Measurements from ENCODE around the gene HCK. TPM values are rescaled to one million over a fixed set of nuclear protein-coding genes. Genes with fewer than 3 reads are reported as not detected.
A peak's percentile ranks its signal among the peaks of the same experiment; 100 is the strongest.

HCK gene
- not detected in 2 replicates for polyA plus RNA-seq (2014; cell fraction: cytosol; rRNA removed)
- not detected in 2 replicates for polyA plus RNA-seq (2014; cell fraction: nucleus; rRNA removed)

DNA sequence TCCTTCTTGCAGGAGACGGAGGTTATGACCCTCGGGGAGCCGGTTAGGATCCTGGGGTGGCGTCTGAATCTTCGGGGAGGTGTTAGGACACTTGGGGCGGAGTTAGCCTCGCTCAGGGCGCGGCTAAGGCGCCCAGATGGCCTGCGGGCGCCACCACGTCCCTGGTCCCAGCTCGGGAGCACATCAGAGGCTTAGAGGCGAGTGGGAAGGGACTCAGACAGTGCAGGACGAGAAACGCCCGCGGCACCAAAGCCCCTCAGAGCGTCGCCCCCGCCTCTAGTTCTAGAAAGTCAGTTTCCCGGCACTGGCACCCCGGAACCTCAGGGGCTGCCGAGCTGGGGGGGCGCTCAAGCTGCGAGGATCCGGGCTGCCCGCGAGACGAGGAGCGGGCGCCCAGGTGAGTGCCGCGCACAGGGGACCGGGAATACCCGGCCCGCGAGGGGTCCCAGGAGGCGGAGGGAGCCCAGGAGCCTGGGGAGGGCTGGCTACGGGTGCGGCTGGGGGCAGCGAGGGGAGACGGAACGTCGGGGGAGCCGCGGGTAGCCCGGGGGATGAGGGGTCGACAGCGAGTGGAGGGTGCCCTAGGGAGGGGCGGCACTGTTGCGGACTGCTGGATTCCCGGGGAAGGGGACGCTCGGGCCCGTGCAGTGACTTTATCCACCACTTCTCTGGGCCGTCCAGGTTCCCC is at the start of gene HCK:
HCK (plus strand) TSS at position 153 of the 688 bp plus-strand sequence.
- no peak for DNase-seq (ENCODE audit: low spot score)

DNA sequence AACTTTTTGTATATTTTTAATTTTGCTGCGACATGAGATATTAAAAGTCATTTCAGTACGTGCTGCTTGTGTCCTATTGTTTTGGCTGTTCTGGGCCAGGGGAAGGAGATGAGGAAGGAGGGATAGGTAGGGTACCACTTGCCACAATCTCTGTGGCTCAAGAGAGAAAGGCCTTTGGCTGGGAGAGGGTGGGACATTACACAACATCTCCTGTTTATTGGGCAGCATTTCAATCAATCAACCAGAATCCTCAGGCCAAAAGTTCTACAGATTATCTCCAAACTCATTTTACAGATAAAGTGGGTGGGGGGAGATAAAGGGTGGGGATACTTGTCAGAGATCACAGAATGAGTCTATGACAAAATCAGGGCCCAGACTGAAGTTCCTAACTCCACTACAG is 48.7 kb upstream of the HCK start:
- DNase-seq (ENCODE audit: low spot score) = no peak

DNA sequence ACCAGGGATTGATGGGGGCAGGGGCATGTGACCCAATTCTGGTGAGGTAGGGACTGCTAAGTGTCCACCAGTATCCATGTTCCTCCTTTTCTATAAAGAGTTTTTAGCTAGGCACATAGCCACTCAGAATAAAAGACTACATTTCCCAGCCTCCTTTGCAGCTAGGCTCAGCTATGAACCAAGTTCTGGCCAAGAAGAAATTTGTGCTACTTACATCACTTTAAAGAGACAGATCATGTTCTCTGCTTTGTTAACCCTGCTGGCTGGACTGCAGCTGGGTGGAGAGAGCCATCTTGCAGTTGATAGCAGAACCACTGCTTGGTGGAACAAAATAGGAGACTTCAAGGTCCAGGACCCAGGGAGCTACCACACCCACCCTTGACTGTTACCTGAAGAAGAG is 47.1 kb upstream of the HCK start:
- no peak for DNase-seq (ENCODE audit: low spot score)

- no peak for DNase-seq (ENCODE audit: low spot score)
Observed at GRCh38 chr20:32006053-32006452, 46.0 kb upstream of the HCK start.

DNA sequence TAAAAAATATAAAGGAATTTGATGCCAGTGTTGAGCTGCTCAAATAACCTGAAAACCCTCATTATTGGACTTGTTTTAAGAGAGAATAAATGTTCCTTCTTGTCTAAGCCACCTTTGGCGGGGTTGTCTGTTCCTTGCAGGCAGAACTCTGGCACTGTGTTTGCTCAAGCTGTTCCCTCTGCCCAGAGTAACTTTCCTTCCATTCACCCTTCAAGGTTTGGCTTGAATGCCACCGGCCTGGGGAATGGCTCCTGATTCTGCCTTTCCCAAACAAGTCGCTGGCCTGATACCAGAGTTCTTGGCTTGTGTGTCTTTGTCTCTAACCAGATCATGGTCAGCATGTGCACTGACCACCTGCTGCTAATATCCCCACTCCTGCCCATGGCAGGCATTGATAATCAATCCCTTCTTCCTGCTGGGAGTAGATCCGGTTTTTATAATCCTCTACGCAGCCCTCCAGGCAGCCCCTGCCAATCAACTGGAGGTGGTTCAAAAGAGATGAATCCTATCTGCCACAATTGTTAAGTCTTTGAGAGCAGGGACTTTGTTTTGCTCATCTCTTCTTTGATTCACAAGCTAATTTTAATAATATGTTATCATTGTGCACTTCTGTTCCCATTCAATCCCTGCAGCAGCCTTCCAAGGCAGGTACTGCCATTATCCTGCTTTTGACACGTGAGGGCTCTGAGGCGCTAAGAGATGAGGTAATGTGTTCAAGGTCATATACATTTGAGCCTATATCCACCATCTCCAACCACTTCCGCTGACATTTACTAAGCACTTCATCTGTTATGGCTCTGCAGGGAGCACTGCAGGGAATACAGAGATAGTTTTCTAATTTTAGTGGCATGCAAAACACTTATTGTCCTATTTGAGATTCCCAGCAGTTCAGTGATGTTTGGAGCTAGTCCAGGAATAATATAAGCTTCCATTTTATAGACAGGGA is 44.9 kb upstream of the HCK start:
- no peak for DNase-seq (ENCODE audit: low spot score)

DNA sequence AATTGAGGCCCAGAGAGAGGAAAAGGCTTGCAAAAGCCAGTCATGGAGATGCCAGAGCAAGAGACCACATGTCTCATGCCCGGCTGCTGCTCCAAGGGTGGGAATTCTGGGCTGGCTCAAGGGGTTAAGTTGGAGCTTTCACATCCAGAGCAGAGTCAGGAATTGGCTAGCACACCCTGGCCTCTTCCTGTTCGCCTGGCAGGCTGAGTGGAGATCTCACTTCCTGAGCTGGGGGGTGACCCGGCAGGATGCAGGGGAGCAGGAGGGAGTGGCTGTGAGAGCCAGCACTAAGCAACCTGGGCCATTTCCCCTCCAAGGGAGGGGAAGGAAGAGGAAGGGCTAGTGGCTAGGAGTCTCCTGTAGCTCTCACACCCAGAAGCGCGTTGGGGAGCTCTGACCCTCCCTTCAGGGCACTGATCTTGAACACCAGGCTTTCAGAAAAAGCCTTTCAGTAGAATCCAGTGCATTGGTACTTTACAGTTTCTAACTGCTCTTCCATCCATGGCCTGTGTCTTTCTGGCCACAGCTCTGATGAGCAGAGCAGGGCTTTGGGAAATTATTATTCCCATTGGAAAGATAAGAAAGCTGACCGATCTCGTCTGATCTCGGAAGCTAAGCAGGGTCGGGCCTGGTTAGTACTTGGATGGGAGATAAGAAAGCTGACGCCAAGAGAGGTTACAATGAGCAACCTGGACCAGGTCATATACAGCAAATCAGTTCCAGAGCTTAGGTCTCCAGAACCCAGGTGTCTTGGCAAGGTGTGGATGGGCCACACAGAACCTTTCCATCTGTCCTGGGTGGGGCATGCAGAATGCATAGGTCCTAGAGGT is 44.0 kb upstream of the HCK start:
- peak; percentile 23 for DNase-seq (ENCODE audit: low spot score)

DNA sequence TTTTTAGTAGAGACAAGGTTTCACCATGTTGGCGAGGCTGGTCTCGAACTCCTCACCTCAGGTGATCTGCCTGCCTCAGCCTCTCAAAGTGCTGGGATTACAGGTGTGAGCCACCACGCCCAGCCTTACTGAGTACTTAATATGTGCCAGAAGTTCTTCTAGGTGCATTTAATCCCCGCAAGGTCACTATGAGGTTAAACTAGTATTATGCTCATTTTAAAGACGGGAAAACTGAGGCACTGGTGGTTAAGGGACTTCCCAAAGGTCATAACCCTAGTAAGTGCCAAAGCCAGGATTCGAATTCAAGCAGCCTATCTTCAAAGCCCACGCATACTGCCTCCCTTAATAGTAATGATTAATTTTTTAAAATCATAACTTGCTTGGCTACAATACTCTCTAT is 42.5 kb upstream of the HCK start:
- no peak for DNase-seq (ENCODE audit: low spot score)

DNA sequence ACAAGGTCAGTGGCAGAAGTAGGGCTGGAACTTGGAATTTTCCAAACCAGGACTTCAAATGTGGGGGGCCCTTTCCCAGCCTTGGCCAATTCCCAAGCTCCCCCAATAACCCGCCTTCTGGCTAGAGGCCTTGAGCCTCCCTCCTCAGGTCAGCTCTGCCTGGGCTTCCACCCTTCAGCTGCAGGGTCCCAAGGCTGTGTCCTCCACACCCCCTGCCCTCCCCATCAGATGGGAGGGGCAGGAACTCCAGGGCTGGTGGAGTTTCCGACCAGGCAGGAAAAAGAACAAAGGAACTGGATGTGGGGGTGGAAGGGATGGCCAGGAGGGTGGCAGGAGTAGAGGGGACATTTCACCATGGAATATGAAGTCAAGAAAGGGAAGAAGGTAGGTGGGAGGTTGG is 41.9 kb upstream of the HCK start, which contains the start of gene CCM2L:
CCM2L (plus strand) TSS at position 338 of the 400 bp plus-strand sequence; CDS start at position 355, 17 bp downstream.
- no peak for DNase-seq (ENCODE audit: low spot score)

DNA sequence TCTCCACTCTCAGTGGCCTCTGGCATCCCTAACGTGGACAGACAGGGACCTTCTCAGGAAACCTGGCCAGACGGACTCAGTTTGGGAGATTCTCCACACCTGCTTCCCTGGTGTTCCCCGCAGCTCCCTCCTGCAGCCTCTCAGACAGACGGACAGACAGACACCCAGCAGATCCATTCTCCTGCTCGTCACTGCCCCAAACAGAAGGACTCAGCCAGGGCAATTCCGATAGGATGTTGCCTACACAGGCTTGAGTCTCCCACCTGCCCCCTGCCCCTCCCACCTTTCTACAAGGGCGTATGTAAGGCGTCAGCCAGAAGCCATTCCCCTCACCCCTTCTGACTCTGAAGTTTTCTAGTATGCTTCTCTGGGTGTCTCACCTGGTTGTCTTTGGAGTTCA is 41.4 kb upstream of the HCK start:
- DNase-seq (ENCODE audit: low spot score) = no peak

DNA sequence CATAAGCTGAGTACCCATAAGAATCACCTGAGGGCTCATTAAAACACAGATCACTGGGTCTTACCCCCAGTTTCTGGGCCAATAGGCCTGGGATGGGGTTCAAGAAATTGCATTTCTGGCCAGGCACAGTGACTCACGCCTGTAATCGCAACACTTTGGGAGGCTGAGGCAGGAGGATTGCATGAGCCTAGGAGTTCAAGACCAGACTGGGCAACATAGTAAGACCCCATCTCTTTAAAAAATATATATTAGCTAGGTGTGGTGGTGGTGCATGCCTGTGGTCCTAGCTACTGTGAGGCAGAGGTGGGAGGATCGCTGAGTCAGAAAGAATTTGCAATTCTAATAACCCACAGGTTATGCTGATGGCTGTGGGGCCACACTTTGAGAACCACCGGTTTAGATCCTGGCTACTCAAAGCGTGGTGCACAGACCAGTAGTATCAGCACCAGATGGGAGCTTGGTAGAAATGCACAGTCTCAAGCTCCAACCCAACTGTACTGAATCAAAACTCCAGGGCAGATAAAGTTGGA is 39.8 kb upstream of the HCK start:
- no peak for DNase-seq (ENCODE audit: low spot score)

DNA sequence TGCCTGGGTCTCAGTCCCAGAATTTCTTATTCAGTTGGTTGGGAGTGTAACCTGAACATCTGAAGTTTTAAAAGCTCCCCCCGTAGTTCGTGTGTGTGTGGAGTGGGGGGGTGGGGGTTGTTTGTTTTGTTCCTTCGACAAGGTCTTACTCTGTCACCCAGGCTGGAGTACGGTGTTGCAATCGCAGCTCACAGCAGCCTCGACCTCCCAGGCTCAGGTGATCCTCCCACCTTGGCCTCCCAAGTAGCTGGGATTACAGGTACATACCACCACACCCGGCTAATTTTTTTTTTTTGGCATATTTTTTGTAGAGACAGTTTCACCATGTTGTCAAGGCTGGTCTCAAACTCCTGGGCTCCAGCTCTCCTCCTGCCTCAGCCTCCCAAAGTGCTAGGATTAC is 38.7 kb upstream of the HCK start:
- no peak for DNase-seq (ENCODE audit: low spot score)

DNA sequence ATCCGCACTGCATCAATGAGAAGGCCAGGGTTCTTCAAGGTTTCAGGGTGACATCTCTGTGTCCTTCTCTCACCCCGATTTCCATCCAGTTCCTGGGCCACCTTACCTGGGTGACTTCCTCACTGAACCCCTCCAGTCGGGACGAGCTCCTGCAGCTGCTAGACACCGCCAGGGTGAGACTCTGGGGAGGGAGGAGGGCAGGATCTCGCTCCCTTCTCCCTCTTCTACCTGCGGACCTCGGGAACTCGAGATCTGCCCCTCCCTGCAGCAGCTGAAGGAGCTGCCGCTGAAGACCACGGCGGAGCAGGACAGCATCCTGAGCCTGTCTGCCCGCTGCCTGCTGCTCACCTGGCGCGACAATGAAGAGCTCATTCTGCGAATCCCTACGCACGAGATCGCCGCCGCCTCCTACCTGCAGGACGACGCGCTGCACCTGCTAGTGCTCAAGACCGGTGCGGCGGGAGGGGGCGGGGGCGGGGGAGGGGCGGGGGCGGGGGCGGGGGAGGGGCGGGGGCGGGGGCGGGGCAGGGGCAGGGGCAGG is 34.3 kb upstream of the HCK start:
- DNase-seq (ENCODE audit: low spot score) = peak; percentile 62

GRCh38 chr20:32018269-32019155 is 33.5 kb upstream of the HCK start:
- DNase-seq (ENCODE audit: low spot score) = peak; percentile 73

DNA sequence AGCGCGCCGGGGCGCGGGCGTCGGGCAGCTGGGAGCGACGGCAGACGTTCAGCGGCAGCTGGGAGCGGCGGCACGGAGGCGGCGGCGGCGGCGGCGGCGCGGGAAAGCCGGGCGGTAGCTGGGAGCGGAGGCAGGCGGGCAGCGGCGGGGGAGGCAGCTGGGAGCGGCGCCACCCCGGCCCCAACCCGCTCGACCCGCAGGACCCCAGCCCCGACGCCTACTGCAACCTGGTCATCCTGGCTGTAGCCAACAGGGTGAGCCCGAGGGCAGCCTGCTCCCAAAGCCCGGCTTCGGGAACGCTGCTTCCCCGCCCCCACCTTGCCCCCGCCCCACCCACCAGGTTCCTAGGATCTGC is 32.9 kb upstream of the HCK start:
- peak; percentile 41 for DNase-seq (ENCODE audit: low spot score)

GRCh38 chr20:32019563-32020463 is 32.2 kb upstream of the HCK start:
- DNase-seq (ENCODE audit: low spot score) = peak; percentile 47

GRCh38 chr20:32021091-32021490 is 31.0 kb upstream of the HCK start:
- DNase-seq (ENCODE audit: low spot score) = no peak

- DNase-seq (ENCODE audit: low spot score) = no peak
Observed at GRCh38 chr20:32024683-32025295, 27.3 kb upstream of the HCK start.

GRCh38 chr20:32027643-32028042 is 24.4 kb upstream of the HCK start:
- DNase-seq (ENCODE audit: low spot score) = no peak
